Measurements from ENCODE around the gene MICU1.

The MICU1 gene

DNA sequence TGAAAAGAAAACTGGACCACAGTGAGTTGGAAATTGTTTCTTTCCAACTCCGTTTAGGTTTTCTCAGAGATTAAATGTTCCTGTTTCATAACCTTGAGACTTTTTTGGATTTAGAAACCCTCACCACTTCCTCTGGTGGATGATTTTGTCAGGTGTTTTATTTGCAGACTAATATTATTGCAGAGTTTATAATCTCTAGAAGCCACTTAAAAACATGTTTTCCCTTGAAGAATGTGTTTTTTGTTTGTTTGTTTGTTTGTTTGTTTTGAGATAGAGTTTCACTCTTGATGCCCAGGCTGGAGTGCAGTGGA lies 520 bp upstream of the MICU1 start:
- DNase-seq: no peak

DNA sequence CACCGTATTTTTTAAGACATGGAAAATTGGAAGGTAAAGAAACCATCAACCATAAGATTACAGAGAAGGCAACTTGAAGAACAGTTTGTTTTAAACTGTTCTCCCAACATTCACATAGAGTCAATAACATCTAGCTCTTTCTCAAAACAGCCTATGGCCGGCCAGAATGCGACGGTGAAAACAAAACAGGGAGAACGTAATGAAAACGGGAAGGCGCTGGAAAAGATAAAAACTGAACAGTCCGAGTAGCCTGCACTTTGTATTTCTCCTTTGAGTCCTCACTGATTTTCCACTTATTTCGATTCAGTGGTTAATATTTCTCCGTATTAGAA lies 637 bp downstream of the MICU1 start:
- no peak for DNase-seq

DNA sequence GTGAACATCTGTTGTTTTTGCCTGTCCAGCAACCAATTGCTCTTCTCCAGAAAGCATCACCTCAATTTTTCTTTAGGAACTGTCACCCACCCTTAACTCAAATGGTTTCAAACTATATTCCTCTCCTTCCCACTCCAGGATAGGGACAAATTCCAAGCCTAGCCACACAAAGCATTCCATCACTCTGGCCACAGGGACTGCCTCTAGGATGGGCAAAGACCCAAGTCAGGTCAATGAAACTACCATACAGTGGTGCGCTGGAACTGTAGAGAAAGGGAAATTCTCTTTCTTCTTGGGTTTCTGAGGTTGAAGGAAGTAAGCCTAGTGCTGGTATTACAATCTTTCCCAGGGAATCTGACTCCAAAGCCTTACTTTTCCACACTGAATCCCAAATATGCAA lies 3.6 kb downstream of the MICU1 start:
- DNase-seq: no peak

DNA sequence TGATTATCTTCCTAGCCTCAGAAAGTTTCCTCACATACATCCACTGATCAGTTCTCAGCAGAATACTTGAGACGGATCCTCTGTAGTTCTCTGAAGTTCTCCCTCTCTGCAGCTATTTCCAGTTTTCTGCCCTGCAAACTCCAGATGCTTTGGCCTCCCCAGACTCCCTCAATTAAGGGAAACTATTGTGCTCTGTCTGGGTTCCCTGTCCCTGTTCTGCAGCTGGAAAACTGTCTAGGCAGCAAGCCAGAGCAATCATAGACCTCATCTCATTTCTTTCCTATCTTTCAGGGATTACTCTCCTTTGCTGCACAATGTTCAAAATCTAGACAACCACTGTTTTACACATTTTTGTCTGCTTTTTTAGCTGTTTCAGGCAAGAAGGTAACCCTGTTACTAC lies 9.2 kb downstream of the MICU1 start:
- no peak for DNase-seq

DNA sequence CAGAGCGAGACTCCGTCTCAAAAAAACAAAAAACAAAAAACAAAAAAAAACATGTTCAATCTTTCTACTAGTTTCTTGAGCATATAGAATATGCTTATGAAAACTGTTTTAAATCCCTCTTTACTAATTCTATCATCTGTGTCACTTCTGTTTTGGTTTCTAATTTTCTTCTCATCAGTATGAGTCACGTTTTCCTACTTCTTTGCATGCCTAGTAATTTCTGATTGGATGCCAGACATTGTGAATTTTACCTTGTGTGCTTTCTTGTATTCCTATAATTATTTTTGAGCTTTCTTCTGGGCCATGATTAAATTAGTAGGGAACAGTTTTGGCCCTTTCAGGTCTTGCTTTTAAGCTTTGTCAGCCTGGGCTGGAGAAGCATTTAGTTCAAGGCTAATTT lies 9.9 kb downstream of the MICU1 start:
- DNase-seq: no peak

DNA sequence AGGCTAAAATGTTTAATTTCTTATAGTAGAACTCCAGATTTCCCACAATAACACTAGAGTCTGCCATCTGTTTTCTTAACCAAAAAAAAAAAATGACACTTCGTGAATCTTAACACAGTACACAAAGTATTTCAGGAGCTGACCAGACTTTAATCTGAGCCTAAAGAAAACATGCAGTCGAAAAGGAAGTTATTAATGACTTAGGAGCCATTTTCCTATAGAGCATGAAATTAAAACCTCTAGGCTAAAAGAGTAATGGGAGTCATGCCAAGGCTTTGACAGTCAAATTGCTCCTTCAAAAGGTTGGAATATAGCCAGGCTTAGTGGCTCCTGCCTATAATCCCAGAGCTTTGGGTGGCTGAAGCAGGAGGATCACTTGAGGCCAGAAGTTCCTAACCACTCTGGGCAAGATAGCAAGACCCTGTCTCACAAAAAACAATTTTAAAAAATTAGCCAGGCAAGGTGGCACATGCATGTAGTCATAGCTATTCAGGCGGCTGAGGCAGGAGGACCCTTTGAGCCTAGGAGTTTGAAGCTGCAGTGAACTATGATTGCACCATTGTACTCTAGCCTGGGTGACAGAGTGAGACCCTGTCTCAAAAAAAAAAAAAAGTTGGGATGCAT lies 13.6 kb downstream of the MICU1 start:
- DNase-seq: no peak

DNA sequence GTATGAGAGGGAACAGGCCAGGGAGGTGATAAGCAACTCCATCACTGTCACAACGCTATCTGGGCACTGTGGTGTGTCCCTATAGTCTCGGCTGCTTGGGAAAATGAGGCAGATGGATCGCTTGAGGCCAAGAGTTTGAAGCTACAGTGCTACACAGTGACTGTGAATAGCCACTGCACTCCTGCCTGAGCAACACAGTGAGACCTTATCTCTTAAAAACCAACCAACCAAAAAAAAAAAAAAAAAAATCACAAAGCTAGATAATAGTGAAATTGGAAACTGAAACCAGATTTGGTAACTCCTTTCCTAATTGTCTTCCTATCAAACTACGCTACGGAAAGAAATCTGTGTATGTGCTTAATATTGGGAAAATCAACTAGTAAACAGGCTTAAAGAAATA lies 14.1 kb downstream of the MICU1 start:
- no peak for DNase-seq

DNA sequence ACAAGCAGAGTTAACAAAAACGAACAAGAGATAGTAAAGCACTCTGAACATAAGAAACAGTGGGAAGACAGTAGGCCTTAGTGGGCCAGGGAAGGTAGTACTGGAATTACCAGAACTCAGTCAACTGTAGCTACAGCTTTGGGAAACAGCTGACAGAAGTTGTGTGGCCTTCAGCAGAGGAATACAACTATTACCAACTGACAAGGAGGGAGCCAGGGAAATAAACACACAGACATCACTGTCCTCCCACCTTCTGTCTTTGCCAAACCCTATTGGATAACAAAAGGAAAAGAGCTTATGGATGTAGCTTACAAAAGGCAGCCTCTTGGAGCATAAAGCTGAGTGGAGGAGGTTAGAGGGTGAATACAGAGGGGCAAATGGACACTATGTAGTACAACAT lies 15.4 kb downstream of the MICU1 start:
- DNase-seq: no peak

DNA sequence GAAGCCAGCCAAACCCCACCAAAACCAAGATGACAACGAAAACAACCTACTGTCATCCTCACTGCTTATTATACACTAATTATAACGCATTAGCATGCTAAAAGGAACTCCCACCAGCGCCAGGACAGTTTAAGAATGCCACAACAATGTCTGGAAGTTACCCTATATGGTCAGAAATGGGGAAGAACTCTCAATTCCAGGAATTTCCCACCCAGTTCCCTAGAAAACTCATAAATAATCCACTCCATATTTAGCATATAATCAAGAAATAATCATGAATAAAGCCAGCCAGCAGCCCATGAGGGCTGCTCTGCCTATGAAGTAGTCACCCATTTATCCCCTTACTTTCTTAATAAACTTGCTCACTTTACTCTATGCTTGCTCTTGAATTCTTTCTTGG lies 20.8 kb downstream of the MICU1 start:
- no peak for DNase-seq

DNA sequence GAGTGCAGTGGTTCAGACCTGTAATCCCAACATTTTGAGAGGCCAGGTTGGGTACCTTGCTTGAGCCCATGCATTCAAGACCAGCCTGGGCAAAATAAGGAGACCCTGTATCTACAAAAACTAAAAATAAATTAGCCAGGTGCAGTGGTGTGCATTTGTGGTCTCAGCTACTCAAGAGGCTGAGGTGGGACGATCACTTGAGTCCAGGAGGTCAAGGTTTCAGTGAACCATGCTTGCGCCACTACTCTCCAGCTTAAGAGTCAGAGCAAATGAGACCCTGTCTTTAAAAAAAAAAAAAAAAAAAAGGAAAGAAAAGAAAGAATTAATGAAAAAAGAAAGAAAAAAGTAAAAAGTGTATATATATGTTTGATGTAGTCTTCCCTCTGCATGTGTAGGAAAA lies 24.7 kb downstream of the MICU1 start:
- no peak for DNase-seq

DNA sequence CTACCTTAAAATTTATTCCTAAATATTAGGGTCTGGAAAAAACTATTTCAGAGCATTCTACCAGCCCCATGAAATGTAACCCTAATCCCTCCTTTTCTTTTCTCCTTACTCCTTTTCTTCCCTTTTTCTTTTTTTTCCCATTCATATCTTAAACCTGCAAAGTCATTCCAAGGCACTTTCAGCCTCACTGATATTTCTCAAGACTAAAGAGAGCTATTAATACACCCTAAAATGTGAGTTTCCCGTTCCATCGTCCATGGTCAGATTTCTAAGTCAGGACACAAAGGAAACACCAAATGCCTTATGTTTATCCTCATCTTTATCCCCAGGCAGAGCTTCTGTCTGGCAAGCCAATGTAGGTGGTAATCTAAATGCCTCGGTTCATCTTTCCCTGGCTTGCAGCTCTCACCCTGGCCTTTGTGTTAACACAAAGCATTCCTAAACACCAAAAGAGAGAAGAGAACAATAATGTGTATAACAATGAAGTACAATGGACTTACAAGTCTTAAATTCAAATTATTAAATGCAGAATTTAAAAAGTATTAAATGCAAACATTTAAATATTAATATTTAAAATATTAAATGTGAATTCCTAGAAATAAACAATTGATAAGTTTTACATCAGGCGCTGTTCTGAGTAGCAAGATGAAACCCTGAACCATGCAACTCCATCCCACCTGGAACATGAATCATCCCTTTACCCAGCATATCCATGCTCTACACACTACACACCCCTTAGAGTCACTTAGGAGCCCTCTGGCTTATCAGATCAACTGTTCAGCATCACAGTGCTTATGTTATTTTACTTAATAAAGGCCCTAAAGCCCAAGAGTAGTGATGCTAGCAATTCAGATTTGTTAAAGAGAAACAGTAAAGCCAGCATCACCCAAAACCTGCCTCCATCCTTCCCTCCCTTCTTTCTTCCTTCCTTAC lies 26.8 kb downstream of the MICU1 start:
- DNase-seq: no peak

DNA sequence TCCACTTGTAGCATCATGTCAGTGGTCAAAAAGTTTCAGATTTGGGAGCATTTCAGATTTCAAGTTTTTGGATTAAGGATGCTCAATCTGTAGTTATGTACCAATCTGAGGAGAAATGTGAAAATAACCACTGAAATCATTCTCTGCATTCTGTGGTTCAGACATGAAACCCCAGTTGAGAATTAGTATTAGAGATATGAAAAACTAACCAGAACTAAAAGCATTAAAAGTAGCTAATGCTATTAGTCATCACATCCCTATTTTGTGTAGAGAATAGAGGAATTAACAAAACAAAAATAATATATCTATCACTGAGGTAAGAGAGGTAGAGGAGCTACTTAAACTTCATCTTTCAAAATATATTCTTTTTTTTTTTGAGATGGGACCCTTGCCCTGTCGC lies 28.0 kb downstream of the MICU1 start:
- no peak for DNase-seq

DNA sequence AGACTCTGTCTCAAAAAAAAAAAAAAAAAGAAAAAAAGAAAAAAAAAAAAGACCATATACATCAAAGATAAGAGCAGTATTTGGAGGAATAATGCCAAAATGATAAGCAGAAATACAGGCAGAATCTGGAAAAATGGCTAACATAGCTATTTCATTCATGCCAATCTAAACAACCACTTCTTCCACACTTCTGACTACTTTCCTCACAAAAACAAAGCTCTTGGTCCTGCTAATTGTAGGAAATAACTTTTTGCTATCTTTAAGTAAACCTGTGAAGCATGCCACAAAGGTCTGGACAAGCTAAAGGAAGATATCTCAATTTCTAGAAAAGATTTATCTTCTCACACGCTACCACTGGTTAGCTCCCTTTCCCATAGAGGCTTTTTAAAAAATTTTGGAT lies 30.4 kb downstream of the MICU1 start:
- no peak for DNase-seq

DNA sequence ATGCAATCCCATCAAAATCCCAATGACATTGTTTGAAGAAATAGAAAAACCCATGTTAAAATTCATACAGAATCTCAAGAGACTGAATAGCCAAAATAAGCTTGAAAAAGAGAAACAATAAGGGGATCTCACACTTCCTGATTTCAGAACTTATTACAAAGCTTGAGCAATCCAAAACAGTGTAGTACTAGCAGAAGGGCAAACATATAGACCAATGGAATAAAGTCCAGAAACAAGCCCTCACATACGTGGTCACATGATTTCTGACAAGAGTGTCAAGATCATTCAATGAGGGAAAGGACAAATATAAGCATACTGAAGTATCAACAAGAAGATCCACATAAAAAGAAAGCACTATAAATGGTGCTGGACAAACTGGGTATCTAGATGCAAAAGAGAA lies 31.9 kb downstream of the MICU1 start:
- no peak for DNase-seq

DNA sequence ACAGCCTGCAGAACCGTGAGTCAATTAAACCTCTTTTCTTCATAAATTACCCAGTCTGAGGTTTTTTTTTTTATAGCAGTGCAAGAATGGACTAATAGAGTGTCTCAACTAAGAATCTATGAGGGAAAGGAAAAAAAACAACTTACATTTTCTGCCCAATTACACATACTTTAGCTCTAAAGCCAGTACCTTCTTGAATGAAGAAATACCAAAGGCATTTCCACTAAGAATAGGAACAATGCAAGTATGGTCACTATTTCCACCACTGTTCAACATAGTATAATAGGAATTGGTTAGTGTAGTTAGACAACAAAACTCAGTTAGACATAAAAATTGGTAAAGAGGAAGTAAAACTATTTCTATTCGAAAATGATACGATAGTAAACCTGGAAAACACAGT lies 37.6 kb downstream of the MICU1 start:
- no peak for DNase-seq

DNA sequence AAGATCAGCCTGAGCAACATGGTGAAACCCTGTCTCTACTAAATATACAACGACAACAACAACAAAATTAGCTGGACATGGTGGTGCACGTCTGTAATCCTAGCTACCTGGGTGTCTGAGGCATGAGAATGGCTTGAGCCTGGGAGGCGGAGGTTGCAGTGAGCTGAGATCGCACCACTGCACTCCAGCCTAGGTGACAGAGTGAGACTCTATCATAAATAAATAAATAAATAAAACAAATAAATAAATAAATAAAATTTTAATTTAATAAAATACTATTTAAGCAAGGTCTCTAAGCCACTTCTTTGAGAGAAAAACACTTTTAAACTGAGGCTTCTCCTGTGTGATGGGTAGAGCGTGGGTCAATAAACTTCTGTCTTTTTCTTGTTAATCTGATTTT lies 38.3 kb downstream of the MICU1 start:
- no peak for DNase-seq

DNA sequence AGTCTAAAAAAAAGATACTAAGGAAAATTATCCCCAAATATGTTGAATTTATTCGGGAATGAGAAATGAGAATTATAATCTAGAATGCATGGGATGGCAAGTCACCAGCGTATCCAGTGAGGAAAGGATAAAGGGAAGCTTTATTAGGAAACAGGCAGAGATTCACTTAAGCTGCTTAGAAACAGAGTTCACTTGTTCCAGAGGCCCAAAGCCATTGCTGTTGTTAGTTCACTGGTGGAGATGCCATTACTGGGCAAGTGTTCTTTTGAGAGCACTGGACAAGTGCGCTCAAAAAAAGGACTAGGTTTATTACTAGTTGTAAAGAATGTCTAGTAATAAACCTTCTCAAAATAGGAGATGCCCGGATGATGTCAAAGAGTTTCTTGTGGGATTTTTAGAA lies 51.2 kb downstream of the MICU1 start:
- DNase-seq: no peak

DNA sequence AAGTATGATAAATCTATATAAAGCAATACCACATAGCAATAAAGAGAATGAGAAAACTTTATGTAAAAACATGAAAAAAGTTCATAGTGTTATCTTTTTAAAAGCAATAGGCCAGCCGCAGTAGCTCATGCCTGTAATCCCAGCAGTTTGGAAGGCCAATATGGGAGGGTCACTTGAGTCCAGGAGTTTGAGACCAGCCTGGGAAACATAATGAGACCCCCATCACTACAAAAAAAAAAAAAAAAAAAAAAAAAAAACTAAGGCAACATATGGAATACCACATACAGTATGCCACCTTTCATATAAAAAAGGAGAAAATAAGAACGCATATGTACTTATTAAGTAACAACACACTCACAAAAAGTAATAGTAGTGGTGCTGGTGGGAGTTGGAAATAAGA lies 52.8 kb downstream of the MICU1 start:
- DNase-seq: no peak

DNA sequence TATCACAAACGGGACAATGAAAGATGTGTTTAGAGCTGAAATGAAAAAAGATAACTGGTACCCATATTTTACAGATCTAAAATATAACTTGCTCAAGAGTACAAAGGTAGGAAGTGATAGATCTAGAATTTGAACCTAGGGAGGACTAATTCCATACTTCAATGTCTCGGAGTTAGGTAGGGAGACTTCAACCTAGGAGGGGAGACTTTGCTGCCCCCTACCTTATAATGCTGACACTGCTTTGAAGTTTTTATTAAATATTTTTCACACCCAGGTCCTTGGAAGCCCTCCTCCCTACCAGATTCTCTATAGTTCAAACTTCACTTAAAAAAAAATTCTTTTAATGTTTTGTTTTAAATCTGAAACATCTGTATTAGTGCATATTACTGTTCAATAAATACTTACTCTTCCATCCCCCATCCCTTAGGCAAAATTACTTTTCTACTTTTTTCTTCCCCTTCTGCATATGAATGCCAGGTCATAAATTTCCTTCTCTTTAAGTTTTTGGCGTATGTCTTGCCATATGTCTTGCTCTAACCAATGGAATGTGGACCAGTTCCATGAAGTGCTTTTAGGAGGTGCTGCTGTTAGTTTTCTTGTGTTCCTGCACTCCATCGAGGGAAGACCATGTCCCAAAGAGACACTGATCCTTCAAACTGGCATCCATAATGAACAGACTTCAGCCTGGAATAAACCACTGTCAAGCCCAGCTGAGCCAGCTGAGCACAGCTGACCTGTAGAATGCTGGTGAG lies 57.8 kb downstream of the MICU1 start:
- no peak for DNase-seq

DNA sequence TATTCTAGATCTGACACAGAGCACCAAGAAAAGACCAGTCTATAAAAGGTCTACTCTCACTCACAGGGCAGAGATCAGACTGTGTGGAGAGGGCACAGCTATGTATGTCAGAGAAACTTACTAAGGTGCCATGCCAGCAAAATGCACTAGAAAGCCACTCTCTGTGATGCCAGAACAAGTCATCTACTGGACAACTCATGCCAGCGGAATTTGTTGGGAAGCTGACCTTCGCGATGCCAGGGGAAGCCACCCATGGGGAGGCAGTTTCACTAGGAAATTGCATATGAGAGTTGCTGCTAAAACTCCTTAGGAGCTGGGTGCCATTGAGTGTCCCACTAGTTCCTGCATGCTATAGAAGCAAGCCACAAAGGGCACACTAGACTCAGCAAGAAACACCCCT lies 58.5 kb downstream of the MICU1 start:
- DNase-seq: no peak

DNA sequence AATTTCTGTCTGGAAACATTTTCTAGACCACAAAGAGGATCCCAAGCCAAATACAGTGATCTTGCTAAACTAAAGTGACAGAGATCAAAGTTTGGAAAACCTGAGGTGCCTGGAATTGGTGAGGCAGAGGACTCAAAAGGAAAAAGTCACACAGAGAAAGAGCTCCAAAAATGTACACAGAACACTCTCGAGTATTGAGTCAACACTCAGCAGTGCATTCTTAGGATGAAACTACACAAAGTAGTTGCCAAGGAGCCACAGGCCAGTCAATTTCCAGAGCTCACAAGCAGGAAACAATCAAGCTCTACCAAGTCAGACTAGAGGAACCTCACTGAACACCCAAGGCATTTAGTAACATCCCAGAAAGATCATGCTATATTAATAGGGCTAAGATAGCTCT lies 61.3 kb downstream of the MICU1 start:
- DNase-seq: no peak

DNA sequence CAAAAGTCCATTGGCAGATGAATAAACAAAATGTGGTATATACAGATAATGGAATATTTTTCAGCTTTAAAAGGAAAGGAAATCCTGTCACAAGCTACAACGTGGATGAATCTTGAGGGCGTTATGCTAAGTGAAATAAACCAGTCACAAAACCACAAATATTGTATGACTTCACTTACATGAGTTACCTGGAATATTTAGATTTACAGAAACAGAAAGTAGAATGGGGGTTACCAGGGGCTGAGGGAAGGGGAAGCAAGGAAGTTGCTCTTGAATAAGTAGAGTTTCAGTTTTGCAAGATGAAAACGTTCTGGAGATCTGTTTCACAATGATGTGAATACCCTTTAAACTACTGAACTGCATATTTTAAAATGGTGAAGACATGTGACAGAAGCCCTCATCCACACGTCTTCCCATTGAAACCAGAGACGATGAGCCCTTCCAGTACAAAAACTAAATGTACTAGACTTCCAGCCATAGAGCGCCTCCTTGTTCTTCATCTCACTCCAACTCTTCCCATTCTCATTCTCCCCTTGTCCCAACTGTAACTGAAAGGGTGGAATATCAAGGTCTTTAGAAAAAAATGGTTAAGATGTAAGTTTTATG lies 62.4 kb downstream of the MICU1 start:
- DNase-seq: no peak

DNA sequence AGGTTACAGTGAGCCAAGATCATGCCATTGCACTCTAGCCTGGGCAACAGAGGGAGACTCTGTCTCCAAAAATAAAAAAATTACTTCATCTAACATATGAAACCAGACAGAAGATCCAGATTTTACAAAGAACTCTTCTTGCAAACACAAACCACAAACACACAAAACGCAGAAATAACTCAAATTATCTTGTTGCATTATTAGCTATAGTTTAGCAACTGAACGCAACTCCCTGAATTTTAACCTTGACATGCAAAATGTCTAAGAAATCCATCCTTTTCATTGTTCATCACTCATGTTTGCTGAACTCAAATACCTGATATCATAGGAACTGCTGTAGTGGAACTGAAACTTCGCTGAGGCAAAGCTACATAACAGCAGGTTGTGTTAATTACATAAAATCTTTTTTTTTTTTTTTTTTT lies 64.1 kb downstream of the MICU1 start:
- no peak for DNase-seq

DNA sequence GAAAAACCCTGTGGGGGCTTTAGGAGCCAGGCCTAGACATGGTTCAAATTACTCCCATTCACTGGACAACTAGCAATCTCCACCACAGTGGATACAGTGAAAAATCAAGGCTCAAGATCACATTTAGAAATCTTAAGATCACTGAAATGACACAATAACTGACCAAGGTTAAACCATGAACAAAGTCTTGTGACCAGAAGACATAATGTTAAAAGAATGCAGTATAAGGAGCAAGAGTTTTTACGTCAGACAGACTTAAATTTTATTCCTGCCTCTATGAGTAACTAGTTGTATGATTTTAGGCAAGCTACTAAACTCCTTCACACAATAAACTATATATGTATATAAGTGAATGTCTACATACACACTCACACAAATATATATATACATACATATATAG lies 68.5 kb downstream of the MICU1 start:
- no peak for DNase-seq

Data from stimulated activated CD4-positive, alpha-beta T cell treated with anti-CD3 and anti-CD28 coated beads, Interleukin-4, amount 100 ng/mL, for 4 hours (primary cell).